GM18520 (cell line): Measurements from ENCODE around the gene AQP12B.

Experiments used
- ATAC-seq: cut with Tn5 transposase; IDR thresholded peaks from one replicate; pipeline ENCODE4 v1.9.1; 2021; ENCODE audit not compliant: unreplicated experiment

The AQP12B gene

GRCh38 chr2:240637116-240637900 lies 45.4 kb downstream of the AQP12B start:
- ATAC-seq, result no peak

- no peak for ATAC-seq
Measured at GRCh38 chr2:240636563-240637115, 46.0 kb downstream of the AQP12B start.

GRCh38 chr2:240635998-240636547 lies 46.6 kb downstream of the AQP12B start:
- no peak for ATAC-seq

- ATAC-seq, result no peak
Measured at GRCh38 chr2:240635121-240635997, 47.3 kb downstream of the AQP12B start.

GRCh38 chr2:240632306-240632721 lies 50.4 kb downstream of the AQP12B start:
- ATAC-seq, result no peak

GRCh38 chr2:240631548-240632305 lies 51.0 kb downstream of the AQP12B start:
- ATAC-seq, result no peak

GRCh38 chr2:240630771-240631547 lies 51.7 kb downstream of the AQP12B start:
- no peak for ATAC-seq

- ATAC-seq, result no peak
Measured at GRCh38 chr2:240629968-240630770, 52.5 kb downstream of the AQP12B start.

GRCh38 chr2:240629619-240629967 lies 53.1 kb downstream of the AQP12B start:
- no peak for ATAC-seq

- ATAC-seq, result no peak
Measured at GRCh38 chr2:240628808-240629618, 53.7 kb downstream of the AQP12B start.

GRCh38 chr2:240628507-240628807 lies 54.2 kb downstream of the AQP12B start:
- ATAC-seq, result no peak

- ATAC-seq, result no peak
Measured at GRCh38 chr2:240627736-240628506, 54.8 kb downstream of the AQP12B start.

- no peak for ATAC-seq
Measured at GRCh38 chr2:240626531-240627300, 56.0 kb downstream of the AQP12B start.
